ENCODE measurements around the gene PTPRG.

The PTPRG gene

GRCh38 chr3:61774279-61774890, 213.0 kb downstream of the PTPRG start:
- no peak for DNase-seq

- no peak for DNase-seq
Measured at GRCh38 chr3:61776390-61776789, 215.0 kb downstream of the PTPRG start.

DNA sequence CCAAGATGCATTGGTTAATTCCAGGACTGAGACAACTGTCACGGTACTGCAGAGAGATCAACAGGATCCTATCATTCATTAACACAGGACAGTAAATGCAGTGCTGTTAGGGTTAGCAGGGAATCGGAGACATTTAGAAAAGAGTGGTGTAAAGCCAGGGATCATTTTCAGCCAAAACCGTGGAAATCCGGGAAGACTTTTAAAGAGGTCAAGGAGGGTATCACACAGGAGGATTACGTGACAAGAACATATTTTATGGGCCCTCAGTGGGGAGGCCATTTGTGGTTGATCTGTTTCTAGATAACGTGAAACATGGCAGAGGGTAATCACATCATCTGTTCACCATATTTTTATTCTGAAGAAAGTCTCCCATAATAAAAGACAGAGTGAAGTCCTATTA, 216.1 kb downstream of the PTPRG start:
- DNase-seq = no peak

DNA sequence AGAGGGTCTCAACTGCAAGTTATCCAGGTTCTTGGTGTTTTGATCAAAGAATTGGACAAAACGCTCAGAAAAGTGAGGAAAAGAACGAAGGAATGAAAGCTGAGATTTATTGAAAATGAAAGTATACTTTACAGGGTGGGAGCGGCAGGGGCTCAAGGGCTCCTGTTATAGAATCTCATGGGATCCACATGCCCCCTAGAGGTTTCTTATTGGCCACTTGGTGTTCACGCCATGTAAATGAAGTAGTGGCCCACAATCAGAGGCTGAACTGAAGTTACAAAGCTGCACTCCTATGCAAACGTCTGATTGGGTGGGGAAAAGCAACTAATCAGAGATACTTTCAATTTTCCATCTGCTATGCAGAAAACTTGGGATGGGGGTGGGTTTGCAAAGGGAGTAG, 216.7 kb downstream of the PTPRG start:
- DNase-seq = no peak

- DNase-seq = no peak
Measured at GRCh38 chr3:61780016-61780415, 218.6 kb downstream of the PTPRG start.

DNA sequence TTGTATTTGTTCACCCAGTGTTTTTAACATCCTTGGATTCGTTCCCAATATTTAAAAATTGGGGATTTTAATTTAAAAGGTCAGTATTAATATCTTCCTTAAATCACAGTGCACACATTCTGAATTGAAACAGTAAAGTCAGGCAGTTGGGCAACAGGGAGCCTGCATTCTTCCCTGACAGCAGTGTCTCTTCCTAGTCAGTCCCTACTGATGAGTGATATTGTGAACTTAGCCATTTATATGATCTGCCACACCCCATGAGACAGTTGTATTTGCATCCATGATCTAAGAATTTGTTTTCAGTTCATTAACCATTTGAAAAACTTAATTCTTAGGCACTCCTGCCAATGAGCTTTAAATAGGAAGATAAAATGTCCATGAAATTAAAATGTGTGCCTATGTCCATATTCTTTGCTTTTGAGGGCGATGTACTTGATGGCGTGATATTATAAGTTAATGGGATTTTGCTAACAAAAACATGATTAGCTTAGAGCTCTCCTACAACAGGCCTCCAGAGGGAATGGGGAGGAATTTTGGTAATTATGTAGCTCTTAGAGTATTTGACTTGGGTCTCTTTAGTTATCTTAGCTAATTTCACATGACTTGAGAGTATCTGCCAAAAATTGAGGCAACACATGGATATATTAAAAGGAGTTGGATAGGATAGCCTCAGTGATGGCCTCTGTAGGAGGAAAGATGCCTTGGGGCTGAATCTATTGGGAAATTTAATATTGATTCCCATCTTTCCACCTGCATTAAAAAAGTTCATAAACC, 219.3 kb downstream of the PTPRG start:
- DNase-seq = no peak

GRCh38 chr3:61783993-61784718, 222.8 kb downstream of the PTPRG start:
- DNase-seq = no peak

GRCh38 chr3:61788623-61789507, 227.5 kb downstream of the PTPRG start:
- DNase-seq = no peak

GRCh38 chr3:61789861-61790260, 228.5 kb downstream of the PTPRG start:
- DNase-seq = no peak

DNA sequence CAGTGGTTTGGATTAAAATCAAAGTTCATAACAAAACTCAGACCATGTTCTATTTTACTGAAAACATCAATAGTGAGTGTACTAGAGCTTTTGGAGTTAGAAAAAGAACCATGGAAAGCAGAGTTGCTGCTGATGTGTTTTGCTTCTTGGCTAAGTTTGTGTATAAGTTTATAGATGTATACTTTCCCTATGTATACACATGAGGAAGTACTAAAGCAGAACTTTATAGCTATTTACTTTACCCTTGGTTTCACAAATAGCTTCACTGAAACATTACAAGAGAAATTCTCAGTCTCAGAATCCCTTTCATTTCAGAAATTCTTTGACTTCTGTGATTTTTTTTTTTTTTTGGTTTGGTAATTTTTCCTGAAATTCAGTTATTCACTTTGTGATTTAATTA, 229.0 kb downstream of the PTPRG start:
- DNase-seq = no peak

DNA sequence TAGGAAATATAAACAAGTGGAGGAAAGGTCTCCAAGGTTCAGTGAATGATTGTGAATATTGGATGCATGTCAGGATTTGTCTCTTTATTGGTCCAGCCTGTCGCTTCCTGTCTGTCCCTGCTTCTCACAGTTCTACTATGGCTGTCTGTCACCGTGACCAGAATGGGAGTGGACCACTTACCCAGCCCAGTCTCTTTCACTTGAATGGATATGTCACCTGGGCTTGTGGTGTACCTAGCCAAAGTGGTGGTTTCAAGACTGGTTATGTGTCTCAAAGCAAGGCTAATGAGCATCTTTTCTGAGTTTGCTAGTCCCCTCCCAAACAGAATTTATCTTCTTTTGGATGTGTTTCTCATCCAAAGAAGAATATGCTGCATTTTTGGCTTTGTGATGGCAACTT, 231.7 kb downstream of the PTPRG start:
- DNase-seq = no peak

DNA sequence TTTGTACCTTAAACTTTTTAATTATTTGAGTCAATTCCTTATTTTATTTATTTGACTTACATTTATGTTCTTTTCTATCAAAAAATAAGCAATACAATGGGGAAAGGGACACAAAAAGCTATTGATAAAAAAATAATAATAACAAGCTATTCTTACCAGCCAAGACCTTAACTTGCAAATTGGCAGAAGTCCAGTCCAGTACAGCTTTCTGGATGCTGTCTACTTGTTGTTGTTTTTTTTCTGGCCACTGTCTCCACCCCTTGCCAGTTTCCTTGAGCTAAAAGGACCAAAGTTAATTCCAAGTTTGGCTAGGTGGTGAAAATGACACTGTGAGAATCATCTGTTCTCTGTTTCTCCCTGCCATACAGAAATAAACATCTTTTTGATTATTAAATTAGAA, 232.2 kb downstream of the PTPRG start:
- DNase-seq = no peak

DNA sequence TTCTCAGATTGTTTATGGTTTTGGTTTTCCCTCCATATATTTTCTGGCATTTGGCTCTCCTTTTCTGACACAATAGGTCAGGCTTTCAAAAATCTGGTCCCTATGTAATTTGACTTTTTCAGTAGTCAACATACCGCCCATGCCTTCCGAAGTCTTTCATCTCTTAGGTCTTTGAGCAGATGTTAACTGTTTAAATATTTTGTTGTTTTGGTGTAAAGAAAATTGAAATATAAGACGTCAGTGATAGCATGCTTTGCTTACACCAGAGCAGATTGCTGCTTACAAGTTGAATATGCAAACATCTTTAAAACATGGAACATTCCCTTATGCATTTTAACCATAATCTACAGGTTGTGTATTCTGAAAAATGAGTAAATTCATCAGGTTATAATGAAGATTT, 233.0 kb downstream of the PTPRG start:
- DNase-seq = no peak

GRCh38 chr3:61794961-61795360, 233.6 kb downstream of the PTPRG start:
- DNase-seq = no peak

DNA sequence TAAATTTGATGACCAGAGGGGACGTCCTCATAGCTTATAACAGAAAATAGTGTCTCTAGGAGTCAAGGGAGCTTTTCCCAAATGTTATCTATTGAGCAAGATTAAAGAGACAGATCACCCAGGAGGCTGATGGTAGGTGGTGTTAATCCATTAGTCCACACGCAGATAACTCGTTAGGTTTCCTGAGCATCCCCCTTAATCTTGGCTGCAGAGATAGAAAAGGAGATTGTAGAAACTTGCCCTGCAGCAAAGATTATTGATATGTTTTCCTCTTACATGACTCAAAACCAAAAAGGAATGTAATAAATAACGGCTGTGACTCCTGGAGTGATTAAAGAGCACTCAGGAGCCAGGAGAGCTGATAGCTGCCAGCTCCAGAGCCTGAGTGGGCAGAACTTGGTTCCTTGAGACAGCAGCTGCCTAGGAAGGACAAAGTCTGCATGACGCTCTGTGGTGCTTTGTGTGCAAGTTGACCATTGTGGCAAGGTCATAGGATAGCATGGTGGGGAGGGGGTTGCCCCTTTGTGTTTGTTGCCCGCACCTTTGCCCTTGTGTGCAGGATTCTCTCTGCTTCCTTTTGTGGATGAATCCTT, 234.8 kb downstream of the PTPRG start:
- DNase-seq = no peak

GRCh38 chr3:61796911-61797310, 235.5 kb downstream of the PTPRG start:
- no peak for DNase-seq

GRCh38 chr3:61802772-61803171, 241.4 kb downstream of the PTPRG start:
- no peak for DNase-seq

DNA sequence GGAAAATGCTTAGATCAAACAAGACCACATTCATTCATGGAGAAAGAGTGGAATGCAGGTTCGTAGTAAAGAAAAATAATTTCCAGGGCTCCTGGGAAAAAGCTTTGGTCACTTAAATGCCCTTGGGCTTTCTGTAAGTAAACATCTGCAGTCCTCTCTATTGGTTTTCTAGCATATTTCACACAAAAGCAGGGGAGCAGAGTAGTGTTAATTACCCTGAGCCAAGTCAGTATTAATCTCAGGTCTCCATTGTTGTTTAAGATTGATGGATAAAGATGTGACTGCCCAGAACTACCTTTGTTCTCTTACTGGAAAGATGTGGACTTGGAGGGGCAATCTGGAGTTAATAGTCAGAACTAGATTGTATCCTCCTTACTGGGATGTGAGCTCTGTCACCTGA, 242.6 kb downstream of the PTPRG start:
- DNase-seq = no peak

GRCh38 chr3:61804782-61805181, 243.4 kb downstream of the PTPRG start:
- no peak for DNase-seq

GRCh38 chr3:61805510-61806080, 244.2 kb downstream of the PTPRG start:
- DNase-seq = no peak

DNA sequence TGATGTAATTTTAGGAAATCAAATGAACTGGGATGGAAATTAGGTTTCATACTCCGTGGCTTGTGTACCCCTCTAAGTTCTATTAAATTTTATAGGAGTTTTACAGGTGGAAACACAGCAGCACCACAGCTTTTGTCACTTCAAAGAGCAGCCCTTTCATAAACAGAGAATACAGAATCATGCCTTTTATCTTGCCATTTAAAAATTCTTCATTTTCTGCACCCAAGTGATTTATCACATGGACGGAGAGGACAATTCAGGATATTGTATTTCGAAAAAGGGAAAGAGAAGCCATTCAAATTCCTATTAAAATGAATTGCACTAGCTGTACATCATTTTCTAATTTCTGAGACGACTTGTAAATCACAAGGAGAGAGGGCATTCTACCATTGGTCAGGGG, 245.4 kb downstream of the PTPRG start:
- DNase-seq = no peak

GRCh38 chr3:61807865-61808276, 246.5 kb downstream of the PTPRG start:
- no peak for DNase-seq
